Tibial nerve (tissue), 4 donors: ENCODE results near the gene PPARGC1A.

Source experiments
- CTCF ChIP-seq, 5 experiments: fragments of 200-600 bp in 3 of 5; fragments of 450-650 bp in 2 of 5; sonication (generic) in 3 of 5; IDR thresholded peaks; one replicate each; pipeline ENCODE4 v1.5.1; 2016 to 2019; ENCODE audit warnings: antibody characterized with exemption in 5 of 5, mild to moderate bottlenecking in 3 of 5, moderate library complexity in 2 of 5
- EP300 ChIP-seq, 2 donors: sonication (generic); formaldehyde crosslinking; IDR thresholded peaks; one replicate each; pipeline ENCODE4 v1.6.1; 2017; ENCODE audit warnings: antibody characterized with exemption in 2 of 2, mild to moderate bottlenecking in 1 of 2
- POLR2A ChIP-seq, 2 donors: fragments of 450-650 bp; IDR thresholded peaks; one replicate each; pipeline ENCODE4 v1.6.1; 2017; ENCODE audit warnings: antibody characterized with exemption in 2 of 2, mild to moderate bottlenecking in 2 of 2, moderate library complexity in 2 of 2

GRCh38 chr4:23789762-23790161, 100.1 kb downstream of the PPARGC1A start:
- TF ChIP-seq CTCF (IDR thresholded peaks at IDR 0.05) (no peak), EP300 (IDR thresholded peaks at IDR 0.05) (peak in 1 of 2 donors; percentile 52), POLR2A (IDR thresholded peaks at IDR 0.05) (no peak)
